Psoas muscle (tissue), 8 donors: ENCODE results near the gene KANK2. TPM values are rescaled to one million over a fixed set of nuclear protein-coding genes. Genes with fewer than 3 reads are reported as not detected.
A peak's percentile ranks its signal among the peaks of the same experiment; 100 is the strongest.

Source experiments
- ATAC-seq, 4 donors: fragments of 200-7000 bp; cut with Tn5 transposase; one replicate each; pipeline ENCODE4 v1.9.1; 2020; ENCODE audit warnings: moderate library complexity in 3 of 4, mild to moderate bottlenecking in 2 of 4
- DNase-seq, 2 donors: peaks; one replicate each; pipeline ENCODE4 v3.0.0-alpha.2; 2020
- H3K27ac ChIP-seq: fragments of 200-600 bp; one replicate; pipeline ENCODE4 v1.8.0; 2022
- H3K27me3 ChIP-seq, 3 donors: fragments of 200-600 bp in 1 of 3; one replicate each; pipeline versions ENCODE4 v1.6.1 to v1.8.0; 2013 to 2022; ENCODE audit warnings: low read length in 2 of 3, mild to moderate bottlenecking in 2 of 3, moderate library complexity in 1 of 3; ENCODE audit not compliant: insufficient read depth in 3 of 3
- H3K36me3 ChIP-seq, 2 donors: fragments of 200-600 bp in 1 of 2; one replicate each; pipeline versions ENCODE4 v1.6.1 to v1.8.0; 2013 to 2022; ENCODE audit warnings: low read depth in 1 of 2, mild to moderate bottlenecking in 1 of 2, moderate library complexity in 1 of 2; ENCODE audit not compliant: insufficient read depth in 1 of 2
- H3K4me1 ChIP-seq: fragments of 200-600 bp; one replicate; pipeline ENCODE4 v1.8.0; 2022
- H3K4me3 ChIP-seq: fragments of 200-600 bp; one replicate; pipeline ENCODE4 v1.8.0; 2022; ENCODE audit warnings: mild to moderate bottlenecking
- H3K9me3 ChIP-seq: fragments of 200-600 bp; one replicate; pipeline ENCODE4 v1.8.0; 2022
- WGBS, 3 donors: extraction: QIAGEN DNeasy Blood & Tissue Kit; methylation state at CpG; one replicate each; pipeline versions ENCODE4 v1.1.6 to v1.1.7; 2013; 5-methylcytosine and 5-hydroxymethylcytosine counted together
- intact Hi-C, 2 donors: fragments of 100-400 bp; cut with DNase I; formaldehyde crosslinking; loops; one replicate each; pipeline versions ENCODE4 v1.11.0 to v1.14.2; 2022
- polyA plus RNA-seq, 3 donors: library from polyadenylated mRNA; stranded (reverse); fragments of 200-250 nt; gene quantifications; one replicate each; pipeline ENCODE4 v1.2.3, GENCODE V29; 2013
- total RNA-seq, 4 donors: library from RNA; stranded (reverse); fragmentation: NEBNext Ultra II Directional in 2 of 4; extraction: Animal tissue kit (Norgen Biotek cat#: 25700) in 2 of 4; gene quantifications; one replicate each; pipeline versions ENCODE4 v1.2.1 to v1.2.4, GENCODE V29; 2021 to 2023
- TF ChIP-seq, protein P1 (sequence below): fragments of 200-600 bp; IDR thresholded peaks from one replicate; pipeline ENCODE4 v1.8.0; 2022; ENCODE audit warnings: antibody characterized with exemption
- donor health status: healthy with polysubstance abuse.
- donor health status: DM: no; HTN: no; CAD: no; lungs with moderate emphysema.
- donor health status: Bipolar disorder and iron deficiency.
- donor health status: healthy.
- donor health status: DM: yes; HTN: yes; CAD: no.
- donor health status: DM: no; HTN: no; CAD: no.
- donor health status: DM: no; HTN: no; CAD: no.
- donor health status: DM: yes; HTN: yes; CAD: no.

KANK2 gene
- total and polyA plus RNA-seq, 7 donors: 23.7 to 103 (median 44.0) TPM

DNA sequence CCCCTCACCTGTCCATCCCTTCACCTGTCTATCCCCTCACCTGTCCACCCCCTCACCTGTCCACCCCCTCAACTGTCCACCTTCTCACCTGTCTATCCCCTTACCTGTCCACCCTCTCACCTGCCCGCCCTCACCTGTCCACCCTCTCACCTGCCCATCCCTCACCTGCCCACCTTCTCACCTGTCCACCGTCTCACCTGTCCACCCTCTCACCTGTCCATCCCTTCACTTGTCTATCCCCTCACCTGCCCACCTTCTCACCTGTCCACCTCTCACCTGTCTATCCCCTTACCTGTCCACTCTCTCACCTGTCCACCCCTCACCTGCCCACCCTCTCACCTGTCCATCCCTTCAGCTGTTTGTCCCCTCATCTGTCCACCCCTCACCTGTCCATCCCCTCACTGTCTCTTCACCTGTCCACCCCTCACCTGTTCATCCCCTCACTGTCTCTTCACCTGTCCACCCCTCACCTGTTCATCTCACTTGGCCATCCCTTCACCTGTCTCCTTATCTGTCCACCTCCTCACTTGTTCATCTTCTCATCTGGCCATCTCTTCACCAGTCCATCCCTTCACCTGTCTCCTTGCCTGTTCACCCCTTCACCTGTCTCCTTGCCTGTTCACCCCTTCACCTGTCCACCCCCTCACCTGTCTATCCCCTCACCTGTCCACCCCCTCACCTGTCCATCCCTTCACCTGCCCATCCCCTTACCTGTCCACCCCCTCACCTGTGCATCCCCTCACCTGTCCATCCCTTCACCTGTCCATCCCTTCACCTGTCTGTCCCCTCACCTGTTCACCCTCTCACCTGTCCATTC lies 12.7 kb upstream of the KANK2 start:
- no peaks in the 10 kb centered on the region for H3K27me3 ChIP-seq
- no peak overlapping the region for H3K4me3 ChIP-seq
- WGBS, 3 donors: 65 to 83% (median 79%) methylated on average over 2 of the region's 2 CpGs
- DNase-seq: peak in 1 of 2 donors; percentile 46
- no peak overlapping the region for H3K27ac ChIP-seq
- no peaks in the 10 kb centered on the region for H3K4me1 ChIP-seq
- ATAC-seq: no peak
- peaks cover 0 to 17% of the 10 kb centered on the region in 2 donors for H3K36me3 ChIP-seq
- intact Hi-C loops: no loop called here
- TF ChIP-seq, protein P1, sequence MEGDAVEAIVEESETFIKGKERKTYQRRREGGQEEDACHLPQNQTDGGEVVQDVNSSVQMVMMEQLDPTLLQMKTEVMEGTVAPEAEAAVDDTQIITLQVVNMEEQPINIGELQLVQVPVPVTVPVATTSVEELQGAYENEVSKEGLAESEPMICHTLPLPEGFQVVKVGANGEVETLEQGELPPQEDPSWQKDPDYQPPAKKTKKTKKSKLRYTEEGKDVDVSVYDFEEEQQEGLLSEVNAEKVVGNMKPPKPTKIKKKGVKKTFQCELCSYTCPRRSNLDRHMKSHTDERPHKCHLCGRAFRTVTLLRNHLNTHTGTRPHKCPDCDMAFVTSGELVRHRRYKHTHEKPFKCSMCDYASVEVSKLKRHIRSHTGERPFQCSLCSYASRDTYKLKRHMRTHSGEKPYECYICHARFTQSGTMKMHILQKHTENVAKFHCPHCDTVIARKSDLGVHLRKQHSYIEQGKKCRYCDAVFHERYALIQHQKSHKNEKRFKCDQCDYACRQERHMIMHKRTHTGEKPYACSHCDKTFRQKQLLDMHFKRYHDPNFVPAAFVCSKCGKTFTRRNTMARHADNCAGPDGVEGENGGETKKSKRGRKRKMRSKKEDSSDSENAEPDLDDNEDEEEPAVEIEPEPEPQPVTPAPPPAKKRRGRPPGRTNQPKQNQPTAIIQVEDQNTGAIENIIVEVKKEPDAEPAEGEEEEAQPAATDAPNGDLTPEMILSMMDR: no peak
- H3K9me3 ChIP-seq: no peaks in the 10 kb centered on the region

DNA sequence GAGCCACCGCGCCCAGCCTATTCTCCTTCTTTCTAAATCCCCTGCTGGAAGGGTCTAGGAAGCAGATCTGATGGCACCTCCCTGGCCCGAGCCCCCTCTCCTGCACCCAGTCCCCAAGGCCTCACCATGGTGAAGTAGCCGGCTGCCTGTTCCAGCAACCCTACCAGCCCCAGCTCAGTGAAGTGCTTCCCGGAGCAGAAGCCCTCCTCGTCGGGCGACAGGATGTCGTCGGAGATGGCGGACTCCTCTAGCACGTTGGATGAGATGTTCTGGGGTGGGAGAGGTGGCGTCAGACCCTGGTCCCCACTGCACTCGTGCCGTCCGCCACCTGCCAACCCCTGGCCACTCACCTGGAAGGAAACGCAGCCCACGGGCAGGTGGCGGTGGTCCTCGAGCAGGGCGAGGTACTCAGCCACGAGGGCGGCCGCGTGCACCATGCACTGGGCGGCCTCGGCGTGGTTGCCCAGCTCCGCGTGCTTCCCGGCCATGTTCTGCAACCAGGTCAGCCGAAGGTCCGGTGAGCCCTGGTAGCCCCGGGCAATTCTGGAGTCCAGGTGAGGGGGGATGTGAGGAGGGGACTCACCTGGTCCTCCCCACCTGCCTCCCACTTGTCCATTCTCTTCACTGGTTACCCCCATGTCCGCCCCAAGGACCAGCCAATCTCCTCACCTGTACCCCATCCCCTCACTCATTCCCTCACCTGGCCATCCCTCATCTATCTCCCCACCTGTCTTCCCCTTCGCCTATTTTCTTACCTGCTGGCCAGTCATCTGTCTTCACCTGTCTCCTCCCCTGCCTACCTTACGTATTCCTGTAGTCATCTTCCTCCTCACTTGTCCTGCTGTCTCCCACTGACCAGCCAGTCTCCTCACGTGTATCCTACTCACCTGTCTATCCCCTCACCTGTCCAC lies 11.5 kb upstream of the KANK2 start:
- ATAC-seq: no peak
- Histone ChIP-seq H3K9me3 (no peaks in the 10 kb centered on the region), H3K4me1 (peaks cover 4% of the 10 kb centered on the region), H3K27me3 (no peaks in the 10 kb centered on the region), H3K4me3 (no peak overlapping the region), H3K36me3 (peaks cover 0 to 6% of the 10 kb centered on the region in 2 donors), H3K27ac (no peak overlapping the region)
- 80 to 85% (median 84%) methylated on average over 34 to 38 of the region's 38 CpGs for WGBS, 3 donors
- peak in 1 of 2 donors; percentile 62 for DNase-seq
- TF ChIP-seq, protein P1: no peak
- intact Hi-C loops: no loop called here

DNA sequence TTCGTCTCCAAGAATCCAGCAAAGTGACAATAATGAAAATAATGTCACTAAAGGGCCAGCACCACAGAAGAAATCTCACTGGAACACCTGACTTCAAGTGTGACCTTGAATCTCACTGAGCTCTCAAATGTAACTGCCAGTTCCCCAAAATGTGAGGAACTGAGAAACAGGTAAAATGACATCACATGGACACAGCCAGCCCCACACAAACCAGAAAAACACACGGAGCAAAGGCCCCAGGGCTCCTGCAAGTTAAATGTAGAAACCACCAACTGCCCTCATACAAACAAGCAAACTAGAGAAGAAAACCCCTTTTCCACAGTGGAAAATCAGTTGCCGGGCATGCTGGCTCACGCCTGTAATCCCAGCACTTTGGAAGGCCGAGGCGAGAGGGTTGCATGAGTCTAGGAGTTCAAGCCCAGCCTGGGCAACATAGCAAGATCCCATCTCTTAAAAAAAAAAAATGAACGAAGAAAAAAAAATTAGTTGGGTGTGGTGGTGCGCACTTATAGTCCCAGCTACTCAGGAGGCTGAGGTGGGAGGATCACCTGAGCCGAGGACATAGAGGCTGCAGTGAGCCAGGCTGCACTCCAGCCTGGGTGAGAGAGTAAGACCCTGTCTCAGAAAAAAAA lies 8.7 kb upstream of the KANK2 start:
- no peak for ATAC-seq
- Histone ChIP-seq H3K27me3 (no peaks in the 10 kb centered on the region), H3K36me3 (peaks cover 0 to 7% of the 10 kb centered on the region in 2 donors), H3K9me3 (no peaks in the 10 kb centered on the region), H3K27ac (no peak overlapping the region), H3K4me3 (no peak overlapping the region), H3K4me1 (peaks cover 4% of the 10 kb centered on the region)
- TF ChIP-seq, protein P1: no peak
- WGBS, 3 donors: 75 to 86% (median 77%) methylated on average over 9 of the region's 9 CpGs
- no peak for DNase-seq
- intact Hi-C loops: no loop called here

DNA sequence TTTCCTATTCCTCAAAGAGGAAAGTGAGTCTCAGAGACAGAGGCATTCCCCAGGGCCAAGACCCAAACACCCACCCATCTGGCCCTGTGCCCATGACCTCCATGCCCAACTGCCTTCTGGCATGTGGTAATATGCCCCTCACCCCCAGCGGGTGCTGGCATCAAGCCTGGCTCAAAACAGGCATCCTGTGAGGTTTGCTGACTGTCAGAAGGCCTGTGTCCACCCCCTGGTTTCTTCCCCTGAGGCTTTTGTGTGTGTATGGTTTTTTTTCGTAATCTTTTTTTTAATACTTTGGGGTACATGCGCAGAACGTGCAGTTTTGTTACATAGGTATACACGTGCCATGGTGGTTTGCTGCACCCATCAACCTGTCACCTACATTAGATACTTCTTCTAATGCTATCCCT lies 7.6 kb upstream of the KANK2 start:
- Histone ChIP-seq H3K27me3 (no peaks in the 10 kb centered on the region), H3K4me3 (no peak overlapping the region), H3K4me1 (peaks cover 4% of the 10 kb centered on the region), H3K27ac (no peak overlapping the region), H3K36me3 (peaks cover 0 to 4% of the 10 kb centered on the region in 2 donors), H3K9me3 (no peaks in the 10 kb centered on the region)
- 54 to 68% (median 67%) methylated on average over 5 of the region's 5 CpGs for WGBS, 3 donors
- ATAC-seq (no peak), DNase-seq (peak in 1 of 2 donors; percentile 52)
- intact Hi-C loops: no loop called here
- TF ChIP-seq, protein P1: no peak
